ENCODE measurements around the gene TSKS.
A peak's percentile ranks its signal among the peaks of the same experiment; 100 is the strongest.

Gene TSKS

GRCh38 chr19:49716154-49716553 lies 47.0 kb downstream of the TSKS start:
- DNase-seq (ENCODE audit: extremely low spot score): no peak
- ChIA-PET CTCF (interaction anchor here (2.2 to 2.5 kb wide), 3 partner anchors 13 to 16 kb away, joined by 5 to 7 read pairs (median 7); no protein-coding TSS in a partner anchor), POLR2A (no interaction called here)
- no peak for TF ChIP-seq CTCF (IDR thresholded peaks at IDR 0.05; ENCODE audit: control extremely low read depth, extremely low read depth, low read depth, missing control alignments)

GRCh38 chr19:49713236-49713845 lies 49.8 kb downstream of the TSKS start:
- ChIA-PET POLR2A (interaction anchor here (0.6 kb wide), 1 partner anchor 38 kb away, joined by 3 read pairs; no protein-coding TSS in a partner anchor), CTCF (interaction anchor here (1.4 kb wide), 1 partner anchor 9 kb away, joined by 3 read pairs; no protein-coding TSS in a partner anchor)
- no peak for TF ChIP-seq CTCF (IDR thresholded peaks at IDR 0.05; ENCODE audit: control extremely low read depth, extremely low read depth, low read depth, missing control alignments)
- DNase-seq (ENCODE audit: extremely low spot score): no peak

GRCh38 chr19:49712397-49712859 lies 50.7 kb downstream of the TSKS start:
- DNase-seq (ENCODE audit: extremely low spot score): no peak
- ChIA-PET POLR2A (no interaction called here), CTCF (no interaction called here)
- no peak for TF ChIP-seq CTCF (IDR thresholded peaks at IDR 0.05; ENCODE audit: control extremely low read depth, extremely low read depth, low read depth, missing control alignments)

- ChIA-PET CTCF (no interaction called here), POLR2A (no interaction called here)
- TF ChIP-seq CTCF (IDR thresholded peaks at IDR 0.05; ENCODE audit: control extremely low read depth, extremely low read depth, low read depth, missing control alignments): no peak
- peak; percentile 4 for DNase-seq (ENCODE audit: extremely low spot score)
These were observed 52.6 kb downstream of the TSKS start for GRCh38 chr19:49710372-49710951.

- DNase-seq (ENCODE audit: extremely low spot score): no peak
- POLR2A ChIA-PET: no interaction called here
- TF ChIP-seq CTCF (IDR thresholded peaks at IDR 0.05; ENCODE audit: control extremely low read depth, extremely low read depth, low read depth, missing control alignments): no peak
- CTCF ChIA-PET: interaction anchor here (1.0 kb wide), 1 partner anchor 12 kb away, joined by 3 read pairs; no protein-coding TSS in a partner anchor
These were observed 57.2 kb downstream of the TSKS start for GRCh38 chr19:49705919-49706318.

GRCh38 chr19:49704888-49705642 lies 58.0 kb downstream of the TSKS start:
- no peak for TF ChIP-seq CTCF (IDR thresholded peaks at IDR 0.05; ENCODE audit: control extremely low read depth, extremely low read depth, low read depth, missing control alignments)
- ChIA-PET CTCF (interaction anchor here (1.0 to 2.6 kb wide), 4 partner anchors 9 to 198 kb away, joined by 3 to 7 read pairs (median 4); no protein-coding TSS in a partner anchor), POLR2A (no interaction called here)
- no peak for DNase-seq (ENCODE audit: extremely low spot score)

Measured in GM10248 (cell line).